Omental fat pad (tissue), 4 donors: Measurements from ENCODE around the gene ST3GAL6. TPM values are rescaled to one million over a fixed set of nuclear protein-coding genes. Genes with fewer than 3 reads are reported as not detected.

ENCODE experiments used
- ATAC-seq: fragments of 150-250 bp; one replicate; pipeline ENCODE4 v1.9.1; 2016; ENCODE audit warnings: mild to moderate bottlenecking, moderate library complexity; ENCODE audit not compliant: low FRiP score
- DNase-seq: peaks from one replicate; pipeline ENCODE4 v3.0.0-alpha.2; 2019; ENCODE audit warnings: low spot score
- total RNA-seq, 4 donors: library from RNA; depleted of rRNA; stranded (reverse); fragments of >200 nt; gene quantifications; one replicate each; pipeline ENCODE4 v1.1.0, GENCODE V29; 2016
- TF ChIP-seq, protein P1 (sequence below), 3 donors: fragments of 450-650 bp; IDR thresholded peaks; one replicate each; pipeline ENCODE4 v1.5.1; 2016 to 2017; ENCODE audit warnings: antibody characterized with exemption in 3 of 3, mild to moderate bottlenecking in 3 of 3, moderate library complexity in 2 of 3

The ST3GAL6 gene
- total RNA-seq, 4 donors from 2014 or later: 8.5 to 19.4 (median 16.0) TPM

GRCh38 chr3:98778852-98779413 is 15.8 kb downstream of the ST3GAL6 start:
- DNase-seq: no peak
- peak; percentile 72 for ATAC-seq
- TF ChIP-seq, protein P1, sequence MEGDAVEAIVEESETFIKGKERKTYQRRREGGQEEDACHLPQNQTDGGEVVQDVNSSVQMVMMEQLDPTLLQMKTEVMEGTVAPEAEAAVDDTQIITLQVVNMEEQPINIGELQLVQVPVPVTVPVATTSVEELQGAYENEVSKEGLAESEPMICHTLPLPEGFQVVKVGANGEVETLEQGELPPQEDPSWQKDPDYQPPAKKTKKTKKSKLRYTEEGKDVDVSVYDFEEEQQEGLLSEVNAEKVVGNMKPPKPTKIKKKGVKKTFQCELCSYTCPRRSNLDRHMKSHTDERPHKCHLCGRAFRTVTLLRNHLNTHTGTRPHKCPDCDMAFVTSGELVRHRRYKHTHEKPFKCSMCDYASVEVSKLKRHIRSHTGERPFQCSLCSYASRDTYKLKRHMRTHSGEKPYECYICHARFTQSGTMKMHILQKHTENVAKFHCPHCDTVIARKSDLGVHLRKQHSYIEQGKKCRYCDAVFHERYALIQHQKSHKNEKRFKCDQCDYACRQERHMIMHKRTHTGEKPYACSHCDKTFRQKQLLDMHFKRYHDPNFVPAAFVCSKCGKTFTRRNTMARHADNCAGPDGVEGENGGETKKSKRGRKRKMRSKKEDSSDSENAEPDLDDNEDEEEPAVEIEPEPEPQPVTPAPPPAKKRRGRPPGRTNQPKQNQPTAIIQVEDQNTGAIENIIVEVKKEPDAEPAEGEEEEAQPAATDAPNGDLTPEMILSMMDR (IDR thresholded peaks at IDR 0.05): no peak

GRCh38 chr3:98779541-98780335 is 16.6 kb downstream of the ST3GAL6 start:
- DNase-seq: no peak
- TF ChIP-seq, protein P1 (IDR thresholded peaks at IDR 0.05): no peak
- ATAC-seq: no peak

DNA sequence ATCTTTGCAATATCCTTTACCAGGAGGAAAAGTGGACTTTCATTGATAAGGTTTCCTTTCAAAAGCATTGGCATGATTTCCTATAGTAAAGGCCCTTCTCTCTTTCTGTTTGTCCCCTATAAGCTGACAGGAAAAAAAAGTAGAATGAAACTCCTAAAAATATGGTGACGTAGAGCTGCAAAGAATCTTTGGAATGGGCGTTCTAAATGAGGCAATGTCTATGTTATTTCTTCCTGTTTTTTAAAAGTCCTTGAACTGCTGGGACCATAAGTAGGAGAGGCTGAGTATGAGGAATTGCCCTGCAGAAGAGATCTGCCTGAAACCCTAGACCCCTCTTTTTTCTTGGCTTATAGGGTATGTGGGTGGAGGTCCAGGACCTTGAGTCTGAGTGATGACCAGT is 17.2 kb downstream of the ST3GAL6 start:
- TF ChIP-seq, protein P1 (IDR thresholded peaks at IDR 0.05): no peak
- DNase-seq (no peak), ATAC-seq (no peak)

DNA sequence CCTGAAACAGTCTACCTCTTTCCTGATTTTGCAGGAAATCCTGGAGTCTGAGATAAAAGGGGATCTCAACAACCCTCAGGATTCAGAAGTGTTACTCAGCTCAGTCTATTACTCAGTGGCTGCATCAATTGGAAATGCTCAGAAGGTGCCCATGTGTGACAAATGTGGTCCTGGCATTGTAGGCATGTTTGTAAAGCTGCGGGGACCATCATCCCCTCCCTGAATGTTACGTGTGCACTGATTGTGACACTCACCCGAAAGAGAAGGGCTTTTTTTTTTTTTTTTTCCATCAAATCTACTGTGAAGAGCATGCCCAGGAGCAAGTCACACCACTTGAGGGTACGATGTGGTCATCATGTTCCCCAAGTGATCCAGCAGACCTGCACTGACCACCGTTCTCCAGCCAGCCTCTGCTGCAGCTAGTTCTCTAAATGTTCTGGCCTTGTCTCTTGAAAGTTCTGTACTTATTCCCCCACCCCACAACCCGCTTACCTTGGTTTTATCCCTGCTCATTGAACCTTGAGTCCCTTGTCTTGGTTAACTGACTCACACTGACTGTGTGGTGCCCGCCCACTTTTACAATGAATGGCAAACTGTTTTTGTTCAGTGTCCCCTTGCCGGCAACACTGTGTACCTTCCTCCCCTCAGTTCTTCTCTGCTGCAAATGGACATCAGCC is 19.8 kb downstream of the ST3GAL6 start:
- TF ChIP-seq, protein P1 (IDR thresholded peaks at IDR 0.05): no peak
- ATAC-seq: no peak
- DNase-seq: no peak

GRCh38 chr3:98784042-98784441 is 20.9 kb downstream of the ST3GAL6 start:
- TF ChIP-seq, protein P1 (IDR thresholded peaks at IDR 0.05): no peak
- DNase-seq (no peak), ATAC-seq (no peak)

GRCh38 chr3:98784666-98785600 is 21.8 kb downstream of the ST3GAL6 start:
- TF ChIP-seq, protein P1 (IDR thresholded peaks at IDR 0.05): no peak
- DNase-seq (no peak), ATAC-seq (peak; percentile 82)
